Measurements from ENCODE around the gene SERTAD2. TPM values are rescaled to one million over a fixed set of nuclear protein-coding genes. Genes with fewer than 3 reads are reported as not detected.

The SERTAD2 gene
- total RNA-seq, 1 donor from 2014 or later: 14.5 TPM

DNA sequence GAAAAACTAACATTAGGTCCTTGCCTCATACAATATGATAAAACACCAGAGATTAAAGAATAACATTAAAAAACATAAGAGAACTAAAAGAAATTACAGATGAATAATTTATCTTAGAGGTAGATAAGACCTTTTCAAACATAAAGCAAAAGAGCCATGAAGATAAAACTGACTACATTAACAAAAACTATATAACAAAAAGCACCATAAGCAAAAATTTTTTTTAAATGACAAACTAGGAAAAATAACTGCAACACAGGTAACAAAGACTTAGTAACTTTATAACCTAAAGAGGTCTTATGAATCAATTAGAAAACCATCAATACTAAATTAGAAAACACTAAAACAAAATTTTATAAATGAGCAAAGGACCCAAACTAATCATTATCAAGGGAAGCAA, 16.3 kb upstream of the SERTAD2 start:
- Histone ChIP-seq H3K4me1 (peaks cover 16% of the 10 kb centered on the region), H3K27me3 (ENCODE audit: low read depth) (no peaks in the 10 kb centered on the region), H3K4me3 (no peak overlapping the region), H3K27ac (replicated peaks) (no peak overlapping the region), H3K36me3 (no peaks in the 10 kb centered on the region), H3K9me3 (replicated peaks) (no peaks in the 10 kb centered on the region)
- no peak for DNase-seq
- intact Hi-C loops (cut with micrococcal nuclease): no loop called here
- TF ChIP-seq, protein P1, sequence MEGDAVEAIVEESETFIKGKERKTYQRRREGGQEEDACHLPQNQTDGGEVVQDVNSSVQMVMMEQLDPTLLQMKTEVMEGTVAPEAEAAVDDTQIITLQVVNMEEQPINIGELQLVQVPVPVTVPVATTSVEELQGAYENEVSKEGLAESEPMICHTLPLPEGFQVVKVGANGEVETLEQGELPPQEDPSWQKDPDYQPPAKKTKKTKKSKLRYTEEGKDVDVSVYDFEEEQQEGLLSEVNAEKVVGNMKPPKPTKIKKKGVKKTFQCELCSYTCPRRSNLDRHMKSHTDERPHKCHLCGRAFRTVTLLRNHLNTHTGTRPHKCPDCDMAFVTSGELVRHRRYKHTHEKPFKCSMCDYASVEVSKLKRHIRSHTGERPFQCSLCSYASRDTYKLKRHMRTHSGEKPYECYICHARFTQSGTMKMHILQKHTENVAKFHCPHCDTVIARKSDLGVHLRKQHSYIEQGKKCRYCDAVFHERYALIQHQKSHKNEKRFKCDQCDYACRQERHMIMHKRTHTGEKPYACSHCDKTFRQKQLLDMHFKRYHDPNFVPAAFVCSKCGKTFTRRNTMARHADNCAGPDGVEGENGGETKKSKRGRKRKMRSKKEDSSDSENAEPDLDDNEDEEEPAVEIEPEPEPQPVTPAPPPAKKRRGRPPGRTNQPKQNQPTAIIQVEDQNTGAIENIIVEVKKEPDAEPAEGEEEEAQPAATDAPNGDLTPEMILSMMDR (IDR thresholded peaks at IDR 0.05; ENCODE audit: borderline replicate concordance): no peak

DNA sequence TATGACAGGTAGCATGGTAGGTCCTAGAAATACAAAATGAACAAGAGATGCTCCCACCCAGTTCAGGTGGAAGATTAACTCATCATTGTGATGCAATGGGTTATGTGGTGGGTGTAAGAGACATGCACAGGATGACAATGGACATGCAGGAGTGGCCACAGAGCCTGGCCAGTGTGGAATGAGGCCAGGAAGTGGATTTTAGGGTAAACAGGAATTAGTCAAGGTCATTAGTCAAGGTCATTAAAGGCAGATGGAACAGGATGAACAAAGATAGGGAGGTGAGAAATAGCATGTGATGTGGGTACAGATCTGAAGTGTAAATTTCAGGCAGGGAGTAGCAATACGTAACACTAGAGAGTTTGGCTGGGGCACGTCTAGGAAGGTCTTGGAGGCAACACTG, 15.6 kb upstream of the SERTAD2 start:
- TF ChIP-seq, protein P1 (IDR thresholded peaks at IDR 0.05; ENCODE audit: borderline replicate concordance): no peak
- H3K27ac ChIP-seq (replicated peaks): no peak overlapping the region
- H3K4me1 ChIP-seq: peaks cover 16% of the 10 kb centered on the region
- no peaks in the 10 kb centered on the region for H3K9me3 ChIP-seq (replicated peaks)
- H3K36me3 ChIP-seq: no peaks in the 10 kb centered on the region
- H3K4me3 ChIP-seq: no peak overlapping the region
- intact Hi-C loops (cut with micrococcal nuclease): no loop called here
- no peak for DNase-seq
- no peaks in the 10 kb centered on the region for H3K27me3 ChIP-seq (ENCODE audit: low read depth)

DNA sequence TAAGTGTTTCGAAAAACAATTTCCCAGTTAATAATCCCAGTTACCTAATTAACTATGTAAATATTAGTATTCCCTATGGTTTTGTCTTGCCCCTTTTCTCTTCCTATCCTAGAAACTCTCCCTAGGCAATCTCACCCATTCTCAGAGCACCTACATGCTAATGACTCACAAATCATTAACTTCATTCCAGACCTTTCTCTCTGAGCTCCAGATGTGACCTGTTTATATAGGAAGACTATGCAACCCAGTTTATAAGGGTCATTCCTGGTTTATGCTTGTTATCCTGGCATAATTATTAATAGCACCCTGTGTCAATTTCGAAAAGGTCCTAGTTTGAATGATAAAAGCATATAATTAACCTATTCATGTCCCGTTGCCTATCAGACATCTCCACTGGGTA, 14.8 kb upstream of the SERTAD2 start:
- H3K27ac ChIP-seq (replicated peaks): no peak overlapping the region
- H3K36me3 ChIP-seq: no peaks in the 10 kb centered on the region
- no peak overlapping the region for H3K4me3 ChIP-seq
- no peak for DNase-seq
- TF ChIP-seq, protein P1 (IDR thresholded peaks at IDR 0.05; ENCODE audit: borderline replicate concordance): no peak
- intact Hi-C loops (cut with micrococcal nuclease): no loop called here
- H3K4me1 ChIP-seq: peaks cover 16% of the 10 kb centered on the region
- H3K27me3 ChIP-seq (ENCODE audit: low read depth): no peaks in the 10 kb centered on the region
- no peaks in the 10 kb centered on the region for H3K9me3 ChIP-seq (replicated peaks)

DNA sequence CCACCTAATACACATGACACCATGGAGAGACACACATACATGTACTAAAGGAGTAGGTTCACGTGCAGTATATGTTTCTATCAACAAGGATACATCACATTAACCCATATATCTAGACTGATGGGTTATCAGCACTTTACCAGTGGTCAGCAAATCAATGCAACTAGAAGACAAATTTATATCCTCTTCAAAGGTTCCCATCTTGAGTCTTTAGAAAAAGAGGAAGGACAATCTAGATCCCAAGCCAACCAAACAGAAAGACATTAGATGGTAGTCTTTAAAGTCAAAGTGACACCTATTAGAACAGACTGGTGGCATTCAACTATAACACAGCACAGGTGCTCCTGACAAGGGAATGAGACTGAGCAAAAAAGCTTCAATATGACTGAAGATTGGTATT, 13.8 kb upstream of the SERTAD2 start:
- DNase-seq: no peak
- H3K36me3 ChIP-seq: no peaks in the 10 kb centered on the region
- peak overlapping the region; percentile 41 for H3K27ac ChIP-seq (replicated peaks)
- H3K4me3 ChIP-seq: no peak overlapping the region
- H3K9me3 ChIP-seq (replicated peaks): no peaks in the 10 kb centered on the region
- no peaks in the 10 kb centered on the region for H3K27me3 ChIP-seq (ENCODE audit: low read depth)
- intact Hi-C loops (cut with micrococcal nuclease): no loop called here
- TF ChIP-seq, protein P1 (IDR thresholded peaks at IDR 0.05; ENCODE audit: borderline replicate concordance): no peak
- peaks cover 16% of the 10 kb centered on the region for H3K4me1 ChIP-seq

DNA sequence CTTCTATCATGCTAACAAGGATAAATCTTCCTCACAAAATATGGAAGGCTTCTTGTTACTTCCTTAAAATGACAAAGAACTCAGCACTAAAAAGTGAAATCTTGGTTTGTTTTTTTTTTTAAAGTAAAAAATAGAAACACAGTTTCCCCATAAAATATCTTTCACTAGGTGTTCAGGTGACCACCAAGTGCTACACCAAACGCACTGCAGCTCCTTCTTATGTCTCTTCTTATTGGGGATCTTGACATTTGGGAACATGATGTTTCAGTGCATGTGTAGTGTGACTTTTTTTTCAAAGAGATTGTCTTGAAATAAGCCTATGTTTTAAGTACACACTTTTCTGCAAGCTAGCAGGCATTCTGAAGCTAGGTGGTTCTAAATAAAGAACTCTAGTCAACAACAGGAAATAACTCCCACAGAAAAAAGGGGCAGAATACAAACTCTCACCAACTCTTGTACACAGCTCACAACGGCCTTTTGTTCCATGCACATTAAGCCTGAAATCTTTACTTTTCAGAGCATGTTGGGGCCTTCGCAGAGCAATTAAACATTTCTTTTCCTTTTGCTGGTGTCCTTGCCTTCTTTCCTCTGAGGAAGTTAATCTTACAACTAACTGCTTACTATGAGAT, 13.2 kb upstream of the SERTAD2 start:
- Histone ChIP-seq H3K4me1 (peaks cover 16% of the 10 kb centered on the region), H3K9me3 (replicated peaks) (no peaks in the 10 kb centered on the region), H3K4me3 (no peak overlapping the region), H3K27ac (replicated peaks) (peak overlapping the region; percentile 41), H3K36me3 (no peaks in the 10 kb centered on the region), H3K27me3 (ENCODE audit: low read depth) (no peaks in the 10 kb centered on the region)
- DNase-seq: no peak
- intact Hi-C loops (cut with micrococcal nuclease): no loop called here
- TF ChIP-seq, protein P1 (IDR thresholded peaks at IDR 0.05; ENCODE audit: borderline replicate concordance): no peak

All from left ventricle myocardium inferior (tissue), 1 donor.